DOHH2 (cell line): ENCODE data around the gene MRPL49.

Source experiments
- H3F3A ChIP-seq: fragments of 200-600 bp; sonication (generic), shearing (Covaris generic); 2 replicates; pipeline ENCODE4 v1.6.0; 2016; ENCODE audit warnings: antibody characterized with exemption, mild to moderate bottlenecking; ENCODE audit not compliant: control insufficient read depth, insufficient read depth
- H3K27ac ChIP-seq: fragments of 200-600 bp; sonication (generic); 2 replicates; pipeline ENCODE4 v1.5.1; 2014; ENCODE audit warnings: low read depth, mild to moderate bottlenecking, low read length, moderate library complexity
- H3K27me3 ChIP-seq: fragments of 200-600 bp; sonication (generic); 2 replicates; pipeline ENCODE4 v1.6.1; 2014; ENCODE audit warnings: mild to moderate bottlenecking, low read length, mixed read lengths; ENCODE audit not compliant: control insufficient read depth
- H3K36me3 ChIP-seq: fragments of 200-600 bp; sonication (generic); 2 replicates; pipeline ENCODE4 v1.6.1; 2014; ENCODE audit warnings: mild to moderate bottlenecking, low read length, moderate library complexity, mixed read lengths; ENCODE audit not compliant: control insufficient read depth
- H3K4me1 ChIP-seq: fragments of 200-600 bp; sonication (generic); 2 replicates; pipeline ENCODE4 v1.6.1; 2014; ENCODE audit warnings: mild to moderate bottlenecking, low read length, mixed read lengths; ENCODE audit not compliant: control insufficient read depth
- H3K4me2 ChIP-seq: fragments of 200-600 bp; sonication (generic); 2 replicates; pipeline ENCODE4 v1.6.0; 2014; ENCODE audit warnings: mild to moderate bottlenecking, low read length, moderate library complexity
- H3K4me3 ChIP-seq: fragments of 200-600 bp; sonication (generic); 2 replicates; pipeline ENCODE4 v1.5.1; 2014; ENCODE audit warnings: mild to moderate bottlenecking, low read length, mixed read lengths
- H3K79me2 ChIP-seq: fragments of 200-600 bp; sonication (generic); 2 replicates; pipeline ENCODE4 v1.6.1; 2014; ENCODE audit warnings: mild to moderate bottlenecking, low read length, mixed read lengths; ENCODE audit not compliant: control insufficient read depth
- H3K9me2 ChIP-seq: fragments of 200-600 bp; sonication (generic); replicated peaks from 2 replicates; pipeline ENCODE4 v1.6.1; 2014; ENCODE audit warnings: mild to moderate bottlenecking, low read length, mixed read lengths; ENCODE audit not compliant: control insufficient read depth
- H3K9me3 ChIP-seq: fragments of 200-600 bp; sonication (generic); 2 replicates; pipeline ENCODE4 v1.6.1; 2014; ENCODE audit warnings: antibody characterized with exemption, low read length, mixed read lengths; ENCODE audit not compliant: control insufficient read depth, insufficient read depth
- H4K20me1 ChIP-seq: fragments of 200-600 bp; sonication (generic); 2 replicates; pipeline ENCODE4 v1.6.0; 2014; ENCODE audit warnings: low read depth, mild to moderate bottlenecking, antibody characterized with exemption, low read length, moderate library complexity; ENCODE audit not compliant: control insufficient read depth, insufficient read depth
- CTCF ChIP-seq: fragments of 200-600 bp; sonication (generic); IDR thresholded peaks from one replicate; pipeline ENCODE4 v1.5.1; 2014; ENCODE audit warnings: antibody characterized with exemption, mild to moderate bottlenecking, low read depth, low read length; ENCODE audit not compliant: poor library complexity, severe bottlenecking
- EZH2phosphoT487 ChIP-seq: fragments of 200-600 bp; sonication (generic); IDR thresholded peaks from 2 replicates; pipeline ENCODE4 v1.6.1; 2017; ENCODE audit warnings: borderline replicate concordance, mild to moderate bottlenecking, antibody characterized with exemption, low read length, moderate library complexity, mixed read lengths

The MRPL49 gene

GRCh38 chr11:65163684-65164083 is 41.6 kb downstream of the MRPL49 start:
- TF ChIP-seq EZH2phosphoT487 (no peak), CTCF (no peak)
- Histone ChIP-seq H3K36me3 (no peaks in the 10 kb centered on the region), H3K4me2 (no peak overlapping the region), H3K9me3 (no peaks in the 10 kb centered on the region), H3K9me2 (no peaks in the 10 kb centered on the region), H3K27ac (no peak overlapping the region), H3K27me3 (no peaks in the 10 kb centered on the region), H3F3A (peaks cover 9% of the 10 kb centered on the region; the same call in 1 of the 2 replicates), H3K4me1 (peaks cover 43% of the 10 kb centered on the region), H4K20me1 (no peaks in the 10 kb centered on the region), H3K79me2 (no peaks in the 10 kb centered on the region), H3K4me3 (no peak overlapping the region)

GRCh38 chr11:65165410-65166317 is 43.5 kb downstream of the MRPL49 start:
- no peaks in the 10 kb centered on the region for H3K36me3 ChIP-seq
- TF ChIP-seq CTCF = no peak
- no peak for TF ChIP-seq EZH2phosphoT487
- H3K79me2 ChIP-seq = no peaks in the 10 kb centered on the region
- no peaks in the 10 kb centered on the region for H4K20me1 ChIP-seq
- H3K9me3 ChIP-seq = no peaks in the 10 kb centered on the region
- no peak overlapping the region for H3K4me2 ChIP-seq
- H3K27me3 ChIP-seq = no peaks in the 10 kb centered on the region
- no peak overlapping the region for H3K27ac ChIP-seq
- no peaks in the 10 kb centered on the region for H3K9me2 ChIP-seq
- H3K4me1 ChIP-seq = peaks cover 35% of the 10 kb centered on the region
- H3K4me3 ChIP-seq = no peak overlapping the region
- H3F3A ChIP-seq = peaks cover 5% of the 10 kb centered on the region; the same call in 1 of the 2 replicates

- peak overlapping the region; percentile 5; the same call in 1 of the 2 replicates for H3K27ac ChIP-seq
- H3K9me2 ChIP-seq = no peaks in the 10 kb centered on the region
- H4K20me1 ChIP-seq = no peaks in the 10 kb centered on the region
- H3K4me2 ChIP-seq = peak overlapping the region; percentile 27; the same call in 1 of the 2 replicates
- H3K4me1 ChIP-seq = peaks cover 29% of the 10 kb centered on the region
- no peak overlapping the region for H3K4me3 ChIP-seq
- no peaks in the 10 kb centered on the region for H3K36me3 ChIP-seq
- no peaks in the 10 kb centered on the region for H3K27me3 ChIP-seq
- no peaks in the 10 kb centered on the region; the same call in 1 of the 2 replicates for H3F3A ChIP-seq
- H3K79me2 ChIP-seq = no peaks in the 10 kb centered on the region
- no peak for TF ChIP-seq EZH2phosphoT487
- no peak for TF ChIP-seq CTCF
- H3K9me3 ChIP-seq = no peaks in the 10 kb centered on the region
Measured at GRCh38 chr11:65166893-65167292, 44.8 kb downstream of the MRPL49 start.
